Endothelial cell of hepatic sinusoid (primary cell): ENCODE results near the gene MEGF6.

Source experiments
- in situ Hi-C: cut with HindIII; loops from 2 replicates; pipeline ENCODE4 v1.10.0; 2017; ENCODE audit warnings: low sequenced_read_pairs

Gene MEGF6

GRCh38 chr1:3465935-3466321, 145.4 kb downstream of the MEGF6 start:
- in situ Hi-C loops = no loop called here

- in situ Hi-C loops = no loop called here
Observed at GRCh38 chr1:3465091-3465934, 146.0 kb downstream of the MEGF6 start.

DNA sequence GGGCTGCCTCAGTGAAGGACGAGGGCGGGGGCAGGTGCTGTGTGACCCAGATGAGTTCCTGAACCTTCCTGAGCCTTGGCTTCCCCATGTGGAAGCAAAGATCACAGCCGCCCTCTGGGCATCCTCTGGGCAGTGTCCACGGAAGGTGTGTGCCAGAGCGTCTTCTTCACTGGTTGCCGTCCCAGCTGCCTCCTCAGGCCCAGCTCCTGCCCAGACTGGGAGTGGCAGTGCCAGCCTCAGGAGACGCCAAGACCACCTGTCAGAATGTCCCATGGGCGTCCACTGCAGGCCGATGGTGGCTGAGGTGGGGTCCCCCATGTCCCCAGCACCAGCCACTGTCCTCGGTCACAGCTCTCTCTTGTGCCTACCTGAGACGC, 146.7 kb downstream of the MEGF6 start:
- in situ Hi-C loops = no loop called here

DNA sequence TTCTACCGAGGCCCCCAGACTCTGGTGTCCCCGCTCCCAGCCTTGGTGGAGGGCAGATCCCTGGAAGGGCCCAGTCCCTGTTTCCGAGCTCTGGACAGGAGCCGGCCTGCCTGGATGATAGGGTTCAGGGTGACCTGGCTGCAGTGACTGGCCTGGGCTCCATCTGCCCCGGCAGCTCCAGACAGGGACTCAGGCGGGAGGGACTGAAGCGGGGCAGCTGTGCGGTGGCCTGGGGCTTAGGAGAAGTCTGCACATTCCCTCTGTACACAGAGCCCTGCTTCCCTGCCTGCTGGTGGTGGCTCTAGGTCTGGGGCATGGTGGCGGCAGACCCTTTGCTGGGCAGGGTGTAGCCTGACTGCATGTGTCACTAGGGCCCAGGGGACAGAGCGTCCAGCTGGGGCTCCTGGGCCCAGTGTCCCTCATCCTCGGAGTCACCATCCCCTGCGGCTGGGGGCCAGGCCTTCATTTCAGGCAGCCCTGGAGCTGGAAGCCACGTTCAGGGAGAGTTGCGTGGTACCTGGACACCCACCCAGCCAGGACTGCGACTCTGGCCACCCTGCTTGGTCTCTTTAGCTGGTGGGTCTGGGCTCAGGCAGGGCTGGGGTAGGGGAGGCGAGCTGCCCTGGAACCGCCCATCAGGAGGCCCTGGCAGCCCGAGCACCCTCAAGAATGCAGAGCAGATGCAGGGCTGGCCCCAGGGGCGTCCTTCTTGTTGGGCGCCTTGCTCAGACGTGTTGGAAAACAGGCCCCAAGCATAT, 147.2 kb downstream of the MEGF6 start:
- in situ Hi-C loops = no loop called here

DNA sequence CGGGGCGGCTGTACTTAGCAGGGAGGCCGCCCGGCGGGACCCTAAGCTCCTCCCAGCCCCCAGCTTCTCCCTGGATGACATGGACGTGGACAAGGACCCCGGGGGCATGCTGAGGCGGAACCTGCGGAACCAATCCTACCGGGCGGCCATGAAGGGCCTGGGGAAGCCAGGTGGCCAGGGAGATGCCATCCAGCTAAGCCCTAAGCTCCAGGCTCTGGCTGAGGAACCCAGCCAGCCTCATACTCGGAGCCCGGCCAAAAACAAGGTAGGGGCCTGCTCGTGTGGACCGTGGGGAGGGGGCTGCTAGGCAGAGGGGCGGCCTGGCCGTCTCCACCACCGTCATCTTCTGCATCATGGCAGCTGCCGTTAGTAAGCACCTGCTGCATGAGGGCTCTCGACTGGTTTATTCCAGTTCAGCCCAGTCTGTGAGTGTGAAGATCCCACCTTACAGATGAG, 147.9 kb downstream of the MEGF6 start:
- in situ Hi-C loops = no loop called here

DNA sequence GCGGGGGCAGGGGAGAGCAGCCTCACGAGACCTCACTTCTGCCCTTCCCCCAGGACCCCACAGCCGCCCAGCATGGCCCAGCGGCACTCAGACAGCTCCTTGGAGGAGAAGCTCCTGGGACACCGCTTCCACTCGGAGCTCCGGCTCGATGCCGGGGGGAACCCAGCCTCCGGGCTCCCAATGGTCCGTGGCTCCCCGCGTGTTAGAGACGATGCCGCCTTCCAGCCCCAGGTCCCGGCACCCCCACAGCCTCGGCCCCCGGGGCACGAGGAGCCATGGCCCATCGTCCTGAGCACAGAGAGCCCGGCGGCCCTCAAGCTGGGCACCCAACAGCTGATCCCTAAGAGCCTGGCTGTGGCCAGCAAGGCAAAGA, 148.3 kb downstream of the MEGF6 start:
- in situ Hi-C loops = no loop called here

GRCh38 chr1:3462356-3463012, 148.8 kb downstream of the MEGF6 start:
- in situ Hi-C loops = no loop called here

DNA sequence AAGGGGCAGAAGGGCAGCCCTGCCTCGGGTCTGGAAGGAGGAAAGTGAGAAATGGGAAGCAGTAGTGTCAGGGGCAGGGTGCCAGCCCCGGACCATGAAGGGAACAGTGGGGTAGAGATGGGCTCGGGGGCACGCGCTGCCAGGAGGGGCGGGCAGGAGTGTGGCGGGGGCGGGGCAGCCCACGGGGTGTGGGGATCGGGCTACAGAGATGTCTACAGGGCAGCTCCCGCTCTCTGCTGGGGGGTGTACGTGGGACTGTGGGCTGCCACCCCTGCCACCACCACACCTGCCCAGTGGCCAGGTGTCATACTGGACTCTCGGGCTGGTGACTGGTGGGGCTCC, 149.4 kb downstream of the MEGF6 start:
- in situ Hi-C loops = no loop called here

DNA sequence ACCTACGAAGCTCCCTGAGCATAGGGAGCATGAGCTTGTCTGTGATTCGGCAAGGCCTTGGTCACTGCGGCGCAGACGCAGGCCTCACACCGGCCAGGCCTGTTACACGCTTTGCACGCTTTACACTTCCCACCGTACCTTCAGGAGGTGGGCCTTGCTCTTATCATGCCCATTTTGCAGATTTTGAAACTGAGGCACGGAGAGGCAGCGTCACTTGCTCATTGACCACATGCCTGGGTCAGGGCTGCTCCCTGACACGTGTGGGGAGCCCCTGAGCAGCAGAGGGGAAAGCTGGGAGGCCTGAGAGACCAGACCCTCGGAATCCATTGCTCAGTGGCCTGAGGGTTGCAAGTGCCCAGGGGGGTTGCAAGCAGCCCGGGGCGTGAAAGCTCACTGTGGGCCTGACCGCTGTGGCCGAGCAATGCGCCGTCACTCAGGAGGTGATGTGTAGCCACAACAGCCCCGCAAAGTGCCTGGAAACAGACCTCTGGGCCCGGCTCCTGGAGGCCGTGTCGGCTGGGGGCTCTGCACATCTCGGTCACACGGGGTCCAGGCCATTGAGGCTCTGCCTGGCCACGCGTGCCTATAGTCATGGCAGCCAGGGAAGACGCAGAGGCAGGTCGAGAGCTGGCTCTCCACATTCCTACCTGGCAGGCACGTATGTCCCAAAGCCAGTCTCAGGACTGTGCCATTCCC, 149.9 kb downstream of the MEGF6 start:
- in situ Hi-C loops = no loop called here

DNA sequence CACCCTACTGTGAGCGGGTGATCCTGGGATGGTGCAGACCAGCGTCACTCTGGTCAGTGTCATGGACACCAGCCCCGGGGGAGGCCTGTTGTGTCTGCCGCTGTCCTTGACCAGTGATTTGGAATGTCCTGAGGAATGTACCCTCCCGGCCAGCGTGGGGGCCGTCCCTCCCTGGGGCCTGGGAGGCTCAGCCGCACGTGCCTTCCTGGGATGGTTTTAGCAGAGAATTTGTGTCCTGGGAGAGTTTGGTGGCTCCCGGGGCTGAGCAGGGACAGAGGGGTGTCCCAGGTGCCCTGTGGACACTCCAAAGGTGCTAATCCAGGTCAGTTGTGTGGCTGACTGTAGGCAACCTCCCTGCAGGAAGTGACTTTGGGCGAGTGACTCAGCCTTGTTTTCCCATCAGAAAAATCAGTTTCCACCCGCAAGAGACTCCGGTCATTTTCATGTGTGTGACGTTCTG, 150.6 kb downstream of the MEGF6 start:
- in situ Hi-C loops = no loop called here

GRCh38 chr1:3459940-3460671, 151.2 kb downstream of the MEGF6 start:
- in situ Hi-C loops = no loop called here

- in situ Hi-C loops = no loop called here
Observed at GRCh38 chr1:3459051-3459908, 152.0 kb downstream of the MEGF6 start.

DNA sequence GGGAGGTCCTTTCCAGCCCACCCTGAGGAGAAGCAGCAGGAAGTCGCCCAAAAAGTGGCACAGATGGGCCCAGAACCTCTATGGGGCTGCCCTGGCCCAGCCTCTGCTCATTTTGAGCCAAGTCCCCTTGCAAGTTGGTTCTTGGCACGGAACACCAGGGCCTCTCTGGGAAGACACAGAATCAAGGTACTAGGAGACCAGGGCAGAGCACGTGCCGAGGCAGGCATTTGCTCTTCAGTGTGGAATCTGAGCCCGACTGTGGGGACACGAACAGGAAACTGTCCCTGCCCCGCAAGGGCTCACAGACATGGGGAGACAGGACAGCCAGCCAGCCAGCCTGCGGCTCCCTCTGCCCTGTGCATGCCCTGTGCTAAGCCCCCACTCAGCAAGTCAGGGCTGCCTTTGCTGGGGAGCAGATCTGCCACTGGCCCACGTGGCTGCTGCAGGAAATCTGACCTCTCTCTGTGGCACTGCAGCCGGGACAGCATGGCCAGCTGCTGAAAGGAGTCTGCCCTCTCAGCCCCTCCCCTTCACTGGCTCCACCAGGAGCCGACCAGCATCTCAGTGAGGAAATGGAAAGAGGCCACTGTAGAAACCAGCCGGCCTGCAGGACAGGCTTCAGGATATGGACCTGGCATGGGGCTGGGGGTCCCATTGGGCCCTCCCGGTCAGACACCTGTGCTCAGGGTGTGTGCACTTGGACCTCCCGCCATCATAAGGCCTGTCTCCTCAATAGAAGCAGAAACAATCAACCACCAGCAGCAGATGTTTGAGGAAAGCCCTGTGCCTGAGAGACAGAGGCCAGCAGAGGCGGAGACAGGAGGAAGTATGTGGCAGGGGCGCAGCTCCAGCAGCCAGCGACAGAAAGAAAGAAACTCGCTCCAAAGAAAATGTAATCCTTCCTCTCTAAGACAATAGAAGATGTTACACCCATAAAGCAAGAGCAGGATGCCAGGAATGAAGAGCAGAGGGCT, 153.1 kb downstream of the MEGF6 start:
- in situ Hi-C loops = no loop called here

GRCh38 chr1:3456964-3457909, 154.1 kb downstream of the MEGF6 start:
- in situ Hi-C loops = no loop called here

- in situ Hi-C loops = no loop called here
Observed at GRCh38 chr1:3456449-3456963, 154.8 kb downstream of the MEGF6 start.

DNA sequence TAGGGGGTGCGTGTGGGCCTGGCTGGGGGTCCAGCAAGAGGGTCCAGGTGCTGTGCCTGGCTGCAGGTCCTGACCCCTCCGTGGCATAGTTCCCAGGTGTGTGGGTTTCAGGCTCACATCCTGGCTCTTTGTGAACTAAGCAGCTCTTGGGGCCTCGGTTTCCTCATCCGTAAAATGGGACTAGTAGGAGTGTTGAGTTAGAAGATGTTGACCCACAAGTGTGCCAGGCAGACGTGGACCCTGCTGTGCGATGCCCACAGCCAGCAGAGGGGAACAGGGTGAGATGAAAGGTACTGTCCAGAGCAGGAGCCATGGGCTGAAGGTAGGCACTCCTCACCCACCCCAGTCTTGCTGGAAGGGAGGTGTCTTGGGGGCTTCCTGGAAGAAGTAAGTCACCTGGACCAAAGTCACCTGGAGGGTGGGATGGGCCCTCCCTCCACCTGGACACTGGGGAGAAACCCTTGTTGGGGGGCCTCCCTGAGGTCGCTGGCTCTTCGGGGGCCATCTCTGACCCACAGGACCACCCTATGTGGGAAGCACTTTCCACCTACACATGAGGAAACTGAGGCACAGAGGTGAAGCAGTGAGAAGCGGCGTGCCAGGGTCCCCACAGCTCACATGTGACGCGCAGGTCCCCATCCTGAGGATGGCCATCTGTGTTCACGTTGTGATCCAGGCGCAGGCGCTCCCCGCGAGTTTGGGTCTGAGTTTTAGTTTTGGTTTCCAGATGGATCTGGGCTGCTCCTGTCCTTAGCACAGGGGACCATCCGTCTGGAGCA, 155.4 kb downstream of the MEGF6 start:
- in situ Hi-C loops = no loop called here
